ENCODE results near the gene HYDIN.
"Not testable (repeated sequence)": the region's sequence is repeated elsewhere in the genome, so short reads cannot be mapped to it uniquely, and the experiment has no call there.

- not testable (repeated sequence) for TF ChIP-seq YY1, REST (IDR thresholded peaks at IDR 0.05)
These were observed 120.8 kb downstream of the HYDIN start for GRCh38 chr16:71109656-71110208.

Data from liver (tissue), 1 donor.